Femur (tissue), 1 donor: ENCODE data around the gene PLCB1.
"Not testable (repeated sequence)": the region's sequence is repeated elsewhere in the genome, so short reads cannot be mapped to it uniquely, and the experiment has no call there.

ENCODE experiments used
- DNase-seq: peaks from one replicate; pipeline ENCODE4 v3.0.0-alpha.2; 2017

PLCB1 gene

DNA sequence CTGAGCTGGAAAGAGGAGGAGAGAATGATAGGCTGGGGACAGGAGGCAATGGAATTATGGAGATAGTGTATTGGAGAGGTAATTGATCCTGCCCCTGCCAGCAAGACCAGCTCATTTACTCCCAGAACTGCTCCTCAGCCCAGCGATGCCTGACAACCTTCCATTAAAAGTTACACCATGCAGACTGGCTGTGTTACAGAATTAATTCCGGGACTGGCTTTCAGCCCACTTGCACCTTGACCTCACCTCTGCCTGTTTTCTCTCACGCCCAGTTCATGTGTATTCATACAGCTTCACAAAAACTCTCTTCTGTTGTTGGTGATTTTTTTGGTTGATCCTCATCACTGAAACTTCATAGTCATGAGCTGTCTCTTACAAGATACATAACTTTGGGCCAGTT is 207.3 kb downstream of the PLCB1 start:
- no peak for DNase-seq

DNA sequence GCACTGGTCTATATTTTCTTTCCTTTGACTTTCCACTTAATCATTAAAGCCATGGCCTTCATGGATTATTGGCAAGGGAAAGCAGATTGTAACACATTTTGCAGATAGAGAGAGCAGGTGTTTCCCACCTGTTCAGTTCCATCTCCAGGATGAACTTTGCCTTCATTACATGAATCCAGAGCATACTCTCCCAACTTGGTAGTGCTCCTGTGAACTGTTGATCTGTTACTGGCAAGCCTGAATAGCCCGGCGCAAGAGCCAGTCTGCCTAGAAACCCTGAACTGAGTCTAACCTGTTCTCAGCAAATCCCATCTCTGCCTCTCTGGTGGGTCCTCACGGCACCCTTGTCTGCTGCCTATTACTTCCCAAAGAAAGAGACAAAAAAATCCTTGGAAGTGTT is 210.3 kb downstream of the PLCB1 start:
- no peak for DNase-seq

DNA sequence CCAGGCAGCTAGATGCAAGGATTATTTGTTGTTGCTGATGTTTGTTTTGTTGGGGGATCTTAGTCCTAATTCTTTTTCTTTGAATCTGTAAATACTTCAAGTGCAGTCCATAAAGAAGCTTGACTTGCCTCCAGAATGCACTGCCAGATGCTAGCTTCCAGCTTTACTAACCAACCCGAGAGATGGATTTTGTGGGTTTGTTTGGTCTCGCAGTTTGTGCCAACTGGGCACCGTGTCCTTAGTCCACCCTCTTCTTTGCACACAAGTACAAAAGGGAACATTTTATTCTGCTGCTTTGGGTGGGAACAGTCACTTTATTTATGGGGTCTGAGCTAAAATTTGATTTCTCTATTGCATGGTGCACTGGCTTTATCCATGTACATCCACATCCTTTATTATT is 212.0 kb downstream of the PLCB1 start:
- DNase-seq, result no peak

DNA sequence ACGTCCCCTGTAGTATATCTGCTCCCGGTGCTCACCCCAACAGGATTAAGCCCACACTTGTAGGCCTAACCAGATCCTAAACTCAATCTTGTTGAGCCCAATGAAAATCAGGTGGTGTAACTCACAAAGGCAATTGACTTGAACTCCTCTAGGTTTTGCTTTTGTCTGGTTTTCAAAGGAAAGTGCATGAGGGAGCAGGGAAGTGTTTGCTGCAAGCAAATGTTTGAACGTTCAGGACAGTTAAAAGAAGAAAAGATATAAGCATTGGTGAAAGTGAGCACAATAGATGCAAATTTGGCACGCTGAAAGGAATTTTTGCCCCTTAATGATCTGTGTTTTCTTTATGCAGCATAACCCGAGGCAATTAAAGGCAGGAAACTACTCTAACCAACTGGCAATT is 212.6 kb downstream of the PLCB1 start:
- no peak for DNase-seq

DNA sequence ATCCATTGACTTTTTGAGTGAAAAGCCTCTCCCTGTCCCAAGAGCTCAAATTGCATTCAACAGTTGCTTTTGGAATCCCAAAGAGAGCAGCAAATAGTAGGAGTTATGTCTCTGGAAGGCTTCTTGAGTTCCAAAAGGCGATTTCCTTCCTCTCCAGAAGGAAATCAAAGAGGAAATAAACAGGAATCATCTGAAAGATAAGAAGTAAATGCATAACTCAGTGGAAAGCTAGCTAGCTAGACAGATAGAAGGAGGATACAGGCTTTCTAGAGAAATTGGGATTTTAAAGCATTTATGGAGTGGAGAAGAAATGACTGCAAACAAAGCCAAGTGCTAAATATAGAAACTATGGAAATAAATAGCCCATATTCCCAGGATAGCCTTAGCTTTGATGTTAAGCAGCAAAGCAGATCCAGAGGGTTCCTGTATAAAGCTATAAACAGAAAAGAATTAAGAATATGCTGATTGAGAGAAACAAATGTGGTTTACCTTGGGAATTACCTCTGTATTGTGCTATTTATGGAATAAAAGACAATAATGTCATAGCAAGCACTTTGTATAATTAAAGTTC is 214.7 kb downstream of the PLCB1 start:
- DNase-seq, result no peak

DNA sequence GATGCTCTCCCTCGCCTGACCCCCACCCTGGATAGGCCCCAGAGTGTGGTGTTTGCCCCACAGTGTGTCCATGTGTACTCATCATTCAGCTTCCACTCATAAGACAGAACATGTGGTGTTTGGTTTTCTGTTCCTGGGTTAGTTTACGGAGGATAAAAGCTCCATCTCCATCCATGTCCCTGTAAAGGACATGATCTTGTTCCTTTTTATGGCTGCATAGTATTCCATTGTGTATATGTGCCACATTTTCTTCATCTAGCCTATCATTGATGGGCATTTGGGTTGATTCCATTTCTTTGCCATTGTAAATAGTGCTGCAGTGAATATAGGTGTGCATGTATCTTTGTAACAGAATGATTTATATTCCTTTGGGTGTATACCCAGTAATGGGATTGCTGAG is 218.2 kb downstream of the PLCB1 start:
- not testable (repeated sequence) for DNase-seq

DNA sequence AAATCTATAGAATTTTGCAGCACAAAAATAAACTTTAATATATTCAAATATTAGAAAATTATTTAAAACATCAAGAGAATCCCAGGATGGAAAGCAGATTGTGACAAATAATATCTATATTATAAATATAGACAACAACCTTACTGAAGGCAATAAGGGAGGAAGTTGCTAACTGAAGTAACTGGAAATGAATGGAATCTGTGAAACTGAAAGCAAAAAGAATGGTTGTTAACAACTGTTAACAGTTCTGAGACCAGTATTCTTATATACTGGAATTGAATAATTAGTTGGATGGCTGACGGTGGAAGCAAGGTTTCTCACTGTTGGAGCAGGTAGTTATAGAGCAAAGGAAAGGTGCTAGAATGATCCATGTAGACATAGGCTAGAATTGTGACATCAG is 220.4 kb downstream of the PLCB1 start:
- DNase-seq, result no peak

DNA sequence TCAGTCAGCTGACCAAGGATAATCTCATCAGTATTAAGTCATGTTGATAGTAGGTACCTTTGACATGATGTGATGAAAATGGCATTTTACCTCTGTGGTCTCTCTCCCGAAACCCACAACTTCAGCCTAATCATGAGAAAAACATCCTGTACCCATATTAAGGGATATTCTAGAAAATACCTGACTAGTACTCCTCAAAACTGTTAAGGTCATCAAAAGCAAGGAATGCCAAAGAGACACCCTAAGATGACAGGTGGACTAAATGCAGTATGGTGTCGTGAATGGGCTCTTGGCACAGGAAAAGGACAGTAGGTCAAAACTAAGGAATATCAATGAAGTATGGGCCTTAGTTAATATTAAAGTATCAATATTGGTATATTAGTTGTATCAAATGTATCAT is 221.4 kb downstream of the PLCB1 start:
- no peak for DNase-seq

DNA sequence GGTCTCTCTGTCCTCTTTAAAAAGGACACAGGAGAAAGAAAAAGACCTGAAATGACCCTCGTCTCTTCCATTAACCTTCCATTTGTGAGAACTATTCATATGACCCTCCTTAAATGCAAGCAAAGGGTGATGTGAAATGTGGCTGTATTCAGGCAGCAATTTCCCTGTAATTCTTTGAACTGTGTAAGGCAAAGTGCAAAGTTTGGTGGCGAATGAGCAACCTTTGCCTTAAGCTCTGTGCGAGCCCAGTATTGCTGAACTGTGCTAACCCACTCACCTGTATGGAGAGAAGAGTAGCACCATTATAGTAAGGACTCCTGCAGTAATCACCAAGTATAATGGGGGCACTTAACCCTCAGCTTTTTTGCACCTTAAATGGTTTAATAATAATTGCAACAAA is 223.4 kb downstream of the PLCB1 start:
- DNase-seq, result no peak

DNA sequence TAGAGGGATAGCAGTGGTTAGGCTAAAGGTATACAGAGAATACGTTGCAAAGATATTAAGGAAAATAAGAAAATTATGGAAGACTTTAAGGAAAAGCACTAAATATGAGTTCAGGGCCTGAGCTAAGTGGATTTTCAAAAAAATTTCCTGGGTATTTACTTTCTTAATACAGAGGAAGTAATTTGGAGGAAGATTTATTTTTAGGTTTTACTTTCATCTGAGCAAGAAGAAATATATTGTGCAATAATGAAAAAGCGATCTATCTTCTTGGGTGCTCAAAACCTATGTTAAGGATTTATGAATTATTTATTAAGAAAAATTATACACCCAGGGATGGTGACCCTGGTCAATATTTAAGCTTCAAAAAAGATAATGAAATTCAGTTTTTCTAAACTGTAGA is 224.7 kb downstream of the PLCB1 start:
- DNase-seq, result no peak

DNA sequence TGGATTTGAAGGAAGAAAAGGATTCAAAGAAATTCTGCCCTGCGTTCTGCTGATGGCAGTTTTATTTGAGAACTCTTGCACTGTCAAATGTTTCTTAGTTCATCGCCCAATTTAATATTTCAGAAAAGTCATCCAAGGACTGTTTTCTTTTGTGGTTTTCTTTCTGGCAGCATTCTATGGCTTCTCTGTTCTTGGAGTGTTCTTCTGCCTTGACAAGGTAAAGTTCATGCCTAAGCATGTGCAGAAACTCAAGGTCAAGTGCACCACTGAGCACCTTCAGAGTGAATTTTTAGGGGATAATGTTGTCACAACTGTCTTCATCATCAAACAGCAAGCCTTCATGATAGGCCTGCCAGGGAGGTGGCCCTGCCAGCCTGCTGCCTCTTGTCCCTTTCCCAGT is 225.6 kb downstream of the PLCB1 start:
- DNase-seq, result no peak

DNA sequence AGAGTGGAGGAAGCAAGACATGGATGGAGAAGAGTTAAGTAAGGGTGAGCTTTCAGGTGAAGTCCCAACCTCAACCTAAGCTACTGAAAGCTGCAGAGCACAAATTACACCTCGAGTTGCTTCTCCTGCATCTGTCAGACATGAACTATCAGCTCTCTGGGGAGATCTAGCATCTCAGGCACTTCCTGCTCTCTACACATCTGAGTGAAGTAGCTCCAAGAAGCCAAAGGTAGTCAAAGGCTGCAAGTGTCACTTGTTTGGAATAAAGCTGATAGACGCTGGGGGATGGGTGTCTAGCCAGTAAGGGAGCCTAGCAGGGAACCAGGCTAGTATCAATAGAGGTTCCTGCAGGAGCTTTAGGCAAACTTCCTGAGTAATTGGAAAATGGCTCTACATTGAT is 228.0 kb downstream of the PLCB1 start:
- no peak for DNase-seq

DNA sequence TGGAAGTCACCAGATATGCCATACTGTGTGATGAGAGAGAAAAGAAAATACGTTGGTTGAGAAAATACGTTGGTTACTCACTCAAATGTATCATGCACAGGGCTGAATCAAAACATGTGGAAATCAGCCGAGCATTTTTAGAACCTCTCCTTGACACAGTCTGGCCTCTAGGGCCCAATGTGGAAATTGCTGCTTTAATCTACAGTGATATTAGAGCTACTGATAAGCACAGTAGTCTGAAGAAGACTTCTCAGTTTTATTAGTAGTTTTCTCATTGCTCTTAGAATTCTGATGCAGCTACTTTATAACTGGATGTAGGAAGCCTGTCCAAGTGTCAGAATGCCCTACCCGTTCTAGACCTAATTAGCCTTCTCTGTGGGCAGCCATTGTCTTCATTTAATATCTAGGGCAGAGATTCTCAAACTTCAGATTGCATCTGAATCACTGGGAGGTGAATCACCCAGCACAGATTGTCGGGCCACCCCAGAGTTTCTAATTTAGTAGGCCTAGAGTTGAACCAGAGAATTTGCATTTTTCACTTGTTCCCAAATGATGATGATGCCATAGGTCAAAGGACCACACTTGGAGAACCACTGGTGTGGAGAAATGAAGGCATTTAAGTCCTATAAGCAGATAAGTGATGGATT is 229.1 kb downstream of the PLCB1 start:
- DNase-seq, result no peak

DNA sequence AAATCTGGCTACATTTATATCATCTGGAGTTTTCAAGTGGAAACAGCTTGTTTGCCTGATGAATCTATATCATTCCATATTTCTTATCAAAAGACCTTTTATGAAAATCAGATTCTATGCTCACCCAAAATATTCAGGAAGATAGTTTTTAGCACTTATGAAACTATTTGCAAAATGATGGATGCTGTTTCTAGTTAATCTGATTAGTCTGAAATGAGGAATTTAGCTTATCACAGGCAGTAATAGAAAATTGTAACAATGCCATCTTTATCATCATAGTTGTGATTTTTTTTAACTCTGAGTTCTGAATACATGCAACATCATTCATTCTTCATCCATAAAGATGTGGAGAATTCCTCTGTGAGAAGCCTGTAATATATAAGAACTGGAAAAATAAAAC is 229.7 kb downstream of the PLCB1 start:
- DNase-seq, result no peak

DNA sequence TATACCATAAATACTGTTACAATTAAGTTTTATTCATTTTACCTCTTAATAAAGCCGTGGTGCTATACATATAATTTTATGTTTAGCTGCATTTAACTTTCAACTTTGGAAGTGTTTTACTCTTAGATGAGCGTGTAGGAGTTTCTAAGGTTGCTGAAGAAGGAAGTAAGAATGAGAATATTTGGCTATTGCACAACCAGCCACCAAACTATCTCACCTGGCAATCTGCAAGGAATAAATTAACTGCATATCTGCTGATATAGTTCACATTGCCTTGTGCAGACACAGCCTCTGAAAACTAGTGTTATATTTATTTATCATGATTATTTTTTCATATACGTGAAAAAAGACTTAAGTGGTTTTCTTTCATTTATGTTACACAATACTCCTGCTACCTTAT is 230.4 kb downstream of the PLCB1 start:
- no peak for DNase-seq

DNA sequence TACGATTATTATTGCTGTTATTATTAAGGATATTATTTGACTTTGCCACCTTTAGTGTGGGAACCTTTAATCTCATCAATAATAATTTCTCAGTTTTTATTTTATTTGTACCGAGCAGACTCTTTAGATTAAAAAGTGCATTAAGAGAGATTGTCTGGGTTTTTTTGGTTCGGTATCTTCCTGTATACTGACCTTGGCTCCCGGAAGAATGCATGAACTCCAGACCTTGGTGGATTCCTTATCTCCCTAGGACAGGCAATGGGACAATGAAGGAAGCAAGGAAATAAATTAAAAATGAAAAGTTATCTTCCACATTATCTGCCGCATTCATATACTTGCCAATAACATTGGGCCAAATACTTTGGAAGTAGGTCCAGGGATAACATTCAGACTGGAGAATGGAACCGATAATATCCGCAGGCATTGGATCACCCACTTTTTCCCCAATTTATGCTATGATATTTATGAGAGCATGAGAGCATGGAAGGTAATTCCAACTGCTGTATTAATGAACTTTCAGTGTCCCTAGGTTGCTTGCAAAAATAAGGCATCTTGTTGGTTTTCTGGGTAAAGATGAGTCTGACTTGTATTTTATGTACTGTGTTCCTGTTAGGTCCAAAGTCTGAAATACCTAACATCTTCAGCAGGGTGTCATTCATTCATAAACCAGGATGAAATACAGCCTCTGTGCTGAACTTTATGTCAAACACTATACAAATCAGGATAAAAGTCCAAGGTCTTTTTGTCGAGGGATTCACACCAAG is 232.1 kb downstream of the PLCB1 start:
- DNase-seq, result no peak

DNA sequence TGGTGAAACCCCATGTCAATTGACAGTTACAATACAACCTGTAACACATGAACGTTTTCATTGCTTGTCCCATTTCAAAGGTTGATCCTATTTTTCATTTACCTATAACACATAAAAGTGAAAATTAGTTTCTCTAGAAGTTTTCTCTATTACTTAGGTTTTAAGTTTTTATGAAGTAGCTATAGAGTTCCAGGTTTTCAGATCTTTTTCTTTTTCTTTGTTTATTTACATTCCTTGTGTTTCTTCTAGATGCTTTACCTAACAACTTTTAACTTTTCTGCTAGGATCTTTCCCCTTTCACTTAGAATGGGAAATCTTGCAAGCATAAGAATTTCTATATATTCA is 232.6 kb downstream of the PLCB1 start:
- DNase-seq, result no peak

DNA sequence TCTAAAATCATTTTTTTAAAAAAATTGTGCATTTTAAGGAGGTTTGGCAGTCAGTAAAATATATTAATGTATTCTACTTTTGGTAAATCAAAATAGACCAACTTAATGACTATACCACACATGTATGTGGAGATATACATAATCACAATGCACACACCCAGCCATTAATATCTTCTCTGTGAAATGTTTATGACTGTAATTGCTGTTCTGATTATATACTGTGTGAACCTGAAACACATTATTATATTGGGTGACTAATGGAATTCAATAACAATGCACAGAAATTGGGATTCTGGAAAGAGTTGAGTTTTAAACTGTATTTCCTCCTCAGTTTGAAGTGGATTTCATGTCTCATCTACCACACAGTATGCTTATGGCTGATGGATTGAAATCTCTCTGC is 233.6 kb downstream of the PLCB1 start:
- no peak for DNase-seq

DNA sequence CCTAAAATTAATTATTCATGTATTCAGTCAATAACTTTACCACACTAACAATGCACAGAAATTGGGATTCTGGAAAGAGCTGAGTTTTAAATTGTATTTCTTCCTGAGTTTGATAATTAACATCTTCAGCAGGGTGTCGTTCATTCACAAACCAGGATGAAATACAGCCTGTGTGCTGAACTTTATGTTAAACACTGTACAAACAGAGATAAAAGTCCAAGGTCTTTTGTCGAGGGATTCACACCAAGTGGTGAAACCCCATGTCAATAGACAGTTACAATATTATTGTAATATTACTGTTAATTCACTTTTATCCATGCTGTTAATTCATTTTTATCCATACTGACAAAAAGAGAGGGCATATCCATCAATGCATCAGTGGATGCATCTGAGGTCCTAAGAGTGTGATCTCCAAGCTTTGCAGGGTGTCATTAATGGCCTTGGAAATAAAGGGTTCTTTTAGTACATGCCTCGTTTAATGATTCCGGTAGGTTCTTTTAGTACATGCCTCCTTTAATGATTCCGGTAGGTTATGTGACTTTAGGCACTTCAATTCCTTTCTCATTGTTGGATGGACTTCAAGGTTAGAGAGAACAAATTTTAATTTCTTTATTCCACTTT is 234.3 kb downstream of the PLCB1 start:
- no peak for DNase-seq

DNA sequence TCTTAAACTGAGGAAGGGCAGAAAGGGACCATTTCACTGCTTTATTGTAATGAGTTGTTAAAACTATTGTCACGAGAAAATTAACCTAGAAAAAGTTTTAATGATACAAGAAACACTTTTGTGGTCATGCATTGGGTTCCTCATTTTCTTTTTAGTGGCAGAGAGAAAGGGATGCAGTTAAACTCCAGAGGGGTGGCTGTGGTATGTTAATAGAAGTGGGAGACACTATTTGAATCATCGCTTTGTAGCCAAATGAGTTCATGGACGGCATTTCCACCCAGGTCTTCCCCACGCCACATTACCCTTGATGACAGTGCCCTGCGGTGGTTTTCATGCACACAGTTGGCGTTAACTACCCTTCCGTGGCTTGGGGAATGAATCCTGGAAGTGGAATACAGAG is 235.6 kb downstream of the PLCB1 start:
- no peak for DNase-seq

DNA sequence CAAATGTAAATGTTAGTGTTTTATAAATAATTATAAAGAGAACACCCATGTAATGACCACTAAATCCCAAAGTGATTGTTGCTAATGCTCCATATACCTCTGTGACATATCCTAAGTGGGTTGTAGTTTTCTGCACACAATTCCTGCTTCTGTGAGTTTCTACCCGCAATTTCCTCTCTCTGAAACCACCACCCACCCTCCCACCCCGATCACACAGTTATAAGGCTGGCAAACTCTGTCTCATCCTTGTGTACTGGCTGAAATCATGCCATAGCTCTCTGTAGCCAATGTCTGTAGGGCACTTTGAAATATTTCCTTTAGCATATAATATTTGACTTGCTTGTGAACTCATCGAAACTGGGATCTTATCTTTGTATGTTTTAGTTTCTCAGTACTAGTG is 236.6 kb downstream of the PLCB1 start:
- no peak for DNase-seq

DNA sequence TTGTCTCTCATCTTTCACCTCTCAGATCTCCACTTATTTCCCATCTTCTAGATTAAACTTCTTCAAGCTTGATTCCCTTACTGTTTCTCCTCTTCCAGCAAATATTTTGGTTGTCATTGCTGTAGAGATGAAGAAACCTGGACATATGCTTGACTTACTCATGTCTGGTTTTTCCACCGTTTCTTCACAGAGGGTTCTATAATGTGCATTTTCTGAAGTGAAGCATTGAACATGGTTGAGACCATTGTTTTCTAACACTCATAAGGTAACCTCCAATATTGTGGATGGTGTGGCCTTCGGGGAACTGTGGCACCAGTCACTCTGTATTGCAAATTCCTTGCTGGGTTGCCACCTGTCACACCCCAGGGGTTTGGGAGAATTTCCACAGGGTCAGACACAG is 237.2 kb downstream of the PLCB1 start:
- DNase-seq, result no peak

DNA sequence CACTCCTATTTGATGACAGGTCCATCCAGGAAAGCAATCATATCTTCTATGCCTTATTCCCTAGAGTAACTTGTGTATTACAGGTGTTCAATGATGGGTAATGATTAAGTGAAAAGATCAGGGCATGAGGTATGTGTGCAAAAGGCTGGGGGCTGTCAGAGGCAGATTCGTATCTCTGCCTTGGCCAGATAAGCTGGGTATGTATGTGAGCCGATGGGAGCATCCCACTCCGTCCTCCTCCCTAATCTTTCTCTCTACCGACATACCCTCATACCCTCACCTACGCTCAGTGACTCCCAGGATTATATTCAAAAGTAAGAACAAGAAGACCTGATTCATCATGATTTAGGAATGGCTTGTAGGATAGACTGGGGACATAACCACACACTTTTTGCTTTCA is 238.7 kb downstream of the PLCB1 start:
- DNase-seq, result no peak

DNA sequence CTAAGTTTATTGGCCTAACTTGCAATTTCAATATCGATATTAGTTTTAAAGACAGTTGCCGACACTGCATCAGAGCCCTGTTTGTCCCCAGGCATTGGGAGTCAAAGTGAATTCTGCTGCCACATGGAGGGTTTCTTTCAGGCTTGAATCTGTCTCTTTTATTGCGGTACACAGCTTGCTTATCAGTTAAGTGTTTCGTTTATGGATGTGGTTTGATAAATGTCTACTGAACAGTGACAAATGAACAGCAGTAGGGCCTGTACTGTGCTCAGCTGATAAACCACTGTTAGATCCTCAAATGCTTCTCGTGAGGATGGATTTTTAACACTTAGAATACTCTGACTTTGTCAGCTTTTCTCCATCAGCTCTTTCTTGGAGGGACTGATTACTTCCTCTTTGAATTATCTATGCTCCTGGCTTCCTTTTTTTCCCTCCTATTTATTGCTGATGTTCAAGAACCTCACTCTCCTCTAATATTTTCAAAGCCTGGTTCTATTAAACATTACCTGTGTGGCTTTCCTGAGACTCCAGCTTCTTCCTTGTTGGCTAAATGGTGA is 240.8 kb downstream of the PLCB1 start:
- DNase-seq, result no peak
